Lung (tissue), 12 donors: ENCODE measurements around the gene HIGD2A. TPM values are rescaled to one million over a fixed set of nuclear protein-coding genes. Genes with fewer than 3 reads are reported as not detected.

Experiments
- ATAC-seq: fragments of 200-7000 bp; cut with Tn5 transposase; one replicate; pipeline ENCODE4 v1.9.1; 2020; ENCODE audit warnings: moderate number of reproducible peaks; ENCODE audit not compliant: insufficient read depth, low FRiP score
- DNase-seq, 3 donors: peaks; one replicate each; pipeline ENCODE4 v3.0.0-alpha.2; 2013 to 2017
- H3K27ac ChIP-seq, 2 donors: one replicate each; pipeline ENCODE4 v1.5.1; 2013; ENCODE audit warnings: mild to moderate bottlenecking in 2 of 2, moderate library complexity in 2 of 2, control low read depth in 1 of 2, inconsistent platforms in 1 of 2, low read depth in 1 of 2, low read length in 1 of 2
- H3K27me3 ChIP-seq, 3 donors: one replicate each; pipeline ENCODE4 v1.5.1; 2013; ENCODE audit warnings: low read length in 2 of 3; ENCODE audit not compliant: control insufficient read depth in 3 of 3, insufficient read depth in 3 of 3
- H3K36me3 ChIP-seq, 4 donors: one replicate each; pipeline ENCODE4 v1.5.1; 2013; ENCODE audit warnings: low read length in 4 of 4, mild to moderate bottlenecking in 1 of 4, moderate library complexity in 1 of 4; ENCODE audit not compliant: control insufficient read depth in 4 of 4, insufficient read depth in 4 of 4
- H3K4me1 ChIP-seq, 5 donors: one replicate each; pipeline ENCODE4 v1.5.1; 2013; ENCODE audit warnings: low read length in 5 of 5, mild to moderate bottlenecking in 2 of 5, moderate library complexity in 1 of 5; ENCODE audit not compliant: control insufficient read depth in 5 of 5, insufficient read depth in 5 of 5
- H3K4me3 ChIP-seq: one replicate; pipeline ENCODE4 v1.5.1; 2013; ENCODE audit warnings: mild to moderate bottlenecking, control low read depth, moderate library complexity
- H3K9ac ChIP-seq, 2 donors: one replicate each; pipeline ENCODE4 v1.5.1; 2013; ENCODE audit warnings: low read length in 2 of 2, control low read depth in 1 of 2; ENCODE audit not compliant: insufficient read depth in 1 of 2
- H3K9me3 ChIP-seq, 4 donors: one replicate each; pipeline ENCODE4 v1.5.1; 2013; ENCODE audit warnings: low read length in 3 of 4, mild to moderate bottlenecking in 1 of 4, moderate library complexity in 1 of 4; ENCODE audit not compliant: control insufficient read depth in 4 of 4, insufficient read depth in 3 of 4
- WGBS, 2 donors: extraction: QIAGEN DNeasy Blood & Tissue Kit; methylation state at CpG; one replicate each; pipeline ENCODE4 v1.1.7; 2013; 5-methylcytosine and 5-hydroxymethylcytosine counted together
- polyA plus RNA-seq, 2 donors: library from polyadenylated mRNA; stranded (reverse); fragments of 200-250 nt; gene quantifications; one replicate each; pipeline ENCODE4 v1.2.1, GENCODE V29; 2013
- total RNA-seq, 2 donors: library from RNA; depleted of rRNA in 1 of 2; stranded (reverse); fragments of >200 nt in 1 of 2; gene quantifications; one replicate each; pipeline ENCODE4 v1.2.1, GENCODE V29; 2014 to 2021
- TF ChIP-seq, protein P1 (sequence below): IDR thresholded peaks from 2 replicates; pipeline ENCODE4 v1.5.1; 2012; ENCODE audit warnings: mild to moderate bottlenecking; ENCODE audit errors: control extremely low read depth, extremely low read depth
- donor health status: control.
- donor health status: control.
- donor health status: Bipolar disorder and iron deficiency.
- donor health status: healthy.
- donor health status: DM: yes; HTN: yes; CAD: no.

The HIGD2A gene
- total and polyA plus RNA-seq, 4 donors, result 71.2 to 190 (median 108) TPM

DNA sequence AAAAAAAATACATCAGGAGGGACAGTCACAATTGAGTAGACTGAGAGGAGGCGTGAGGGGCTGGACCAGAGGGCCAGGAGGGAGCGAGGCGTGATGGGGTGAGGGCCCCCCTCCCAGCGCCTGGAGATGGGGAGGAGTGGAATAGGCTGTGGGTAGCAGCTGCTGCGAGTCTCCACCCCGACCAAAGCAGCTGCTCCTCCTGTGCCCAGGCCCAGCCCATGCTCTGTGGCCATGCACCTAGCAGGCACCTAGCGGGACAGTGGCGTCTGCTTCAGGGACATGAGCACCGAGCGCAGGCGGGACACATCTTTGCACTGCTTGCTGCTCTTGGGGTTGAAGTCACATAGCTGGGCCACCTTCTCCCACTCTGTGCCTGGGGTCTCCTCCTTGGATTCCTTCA, 4.0 kb downstream of the HIGD2A start:
- DNase-seq (no peak), ATAC-seq (no peak)
- no peaks in the 10 kb centered on the region for H3K9me3 ChIP-seq
- 95 to 97% methylated on average over 11 of the region's 11 CpGs for WGBS, 2 donors
- no peak overlapping the region for H3K9ac ChIP-seq
- H3K27me3 ChIP-seq, result no peaks in the 10 kb centered on the region
- peaks cover 0 to 24% (median 2%) of the 10 kb centered on the region in 5 donors for H3K4me1 ChIP-seq
- H3K4me3 ChIP-seq, result no peak overlapping the region
- H3K27ac ChIP-seq, result no peak overlapping the region
- peaks cover 8 to 43% (median 10%) of the 10 kb centered on the region in 4 donors for H3K36me3 ChIP-seq
- TF ChIP-seq, protein P1, sequence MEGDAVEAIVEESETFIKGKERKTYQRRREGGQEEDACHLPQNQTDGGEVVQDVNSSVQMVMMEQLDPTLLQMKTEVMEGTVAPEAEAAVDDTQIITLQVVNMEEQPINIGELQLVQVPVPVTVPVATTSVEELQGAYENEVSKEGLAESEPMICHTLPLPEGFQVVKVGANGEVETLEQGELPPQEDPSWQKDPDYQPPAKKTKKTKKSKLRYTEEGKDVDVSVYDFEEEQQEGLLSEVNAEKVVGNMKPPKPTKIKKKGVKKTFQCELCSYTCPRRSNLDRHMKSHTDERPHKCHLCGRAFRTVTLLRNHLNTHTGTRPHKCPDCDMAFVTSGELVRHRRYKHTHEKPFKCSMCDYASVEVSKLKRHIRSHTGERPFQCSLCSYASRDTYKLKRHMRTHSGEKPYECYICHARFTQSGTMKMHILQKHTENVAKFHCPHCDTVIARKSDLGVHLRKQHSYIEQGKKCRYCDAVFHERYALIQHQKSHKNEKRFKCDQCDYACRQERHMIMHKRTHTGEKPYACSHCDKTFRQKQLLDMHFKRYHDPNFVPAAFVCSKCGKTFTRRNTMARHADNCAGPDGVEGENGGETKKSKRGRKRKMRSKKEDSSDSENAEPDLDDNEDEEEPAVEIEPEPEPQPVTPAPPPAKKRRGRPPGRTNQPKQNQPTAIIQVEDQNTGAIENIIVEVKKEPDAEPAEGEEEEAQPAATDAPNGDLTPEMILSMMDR, result no peak

- TF ChIP-seq, protein P1, result no peak
- Histone ChIP-seq H3K36me3 (peaks cover 10 to 49% (median 11%) of the 10 kb centered on the region in 4 donors), H3K27me3 (no peaks in the 10 kb centered on the region), H3K4me1 (peaks cover 0 to 19% (median 0%) of the 10 kb centered on the region in 5 donors), H3K27ac (no peak overlapping the region), H3K4me3 (no peak overlapping the region), H3K9ac (no peak overlapping the region), H3K9me3 (no peaks in the 10 kb centered on the region)
- ATAC-seq, result no peak
- no peak for DNase-seq
- WGBS, 2 donors, result 95% methylated on average over 9 of the region's 9 CpGs
Observed at GRCh38 chr5:176394096-176394495, 5.5 kb downstream of the HIGD2A start.

DNA sequence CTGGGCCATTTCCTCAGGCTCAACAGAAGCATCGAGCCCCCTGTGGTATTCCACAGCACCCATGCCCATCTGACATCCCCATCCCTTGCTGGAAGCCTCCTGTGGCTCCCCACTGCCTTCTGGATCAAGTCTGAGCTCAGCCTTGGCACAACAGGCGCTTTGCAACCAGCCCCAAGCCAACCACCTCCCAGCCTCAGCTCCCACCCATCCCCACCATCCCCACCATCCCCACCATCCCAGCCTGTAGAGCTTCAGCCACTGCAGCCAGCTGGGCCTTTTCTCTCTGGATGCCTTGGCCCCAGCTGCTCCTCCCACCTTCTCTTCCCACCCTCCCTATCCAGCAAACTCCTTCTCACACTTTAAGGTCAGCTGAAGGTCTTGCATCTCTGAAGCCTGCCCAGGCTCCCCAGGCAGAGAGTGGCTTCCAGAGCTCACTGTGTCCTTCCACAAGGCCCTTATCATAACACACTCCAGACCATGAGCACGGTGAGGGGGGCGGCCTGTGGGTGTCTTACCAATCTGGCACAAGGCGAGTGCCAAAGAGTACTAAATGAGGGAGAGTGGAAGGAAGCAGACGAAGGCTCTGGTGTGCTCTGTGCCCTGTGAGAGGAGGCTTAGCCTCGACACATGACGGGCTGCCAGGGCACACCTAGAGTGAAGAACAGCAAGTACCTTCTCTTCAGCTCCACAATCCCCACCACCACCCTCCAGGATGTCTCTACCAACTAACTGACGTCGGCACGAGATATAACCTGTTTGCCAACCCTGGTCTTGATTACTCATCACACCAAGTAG, 6.5 kb downstream of the HIGD2A start:
- 81 to 82% methylated on average over 11 of the region's 11 CpGs for WGBS, 2 donors

More for the DNA sequence above, 6.5 kb downstream of the HIGD2A start:
- ATAC-seq (no peak), DNase-seq (peak; percentile 83 to 94 (median 92))
- no peak overlapping the region for H3K4me3 ChIP-seq
- peak overlapping the region in 1 of 2 donors; percentile 0 for H3K27ac ChIP-seq
- peaks cover 0 to 19% (median 0%) of the 10 kb centered on the region in 5 donors for H3K4me1 ChIP-seq
- H3K9me3 ChIP-seq, result no peaks in the 10 kb centered on the region
- H3K27me3 ChIP-seq, result no peaks in the 10 kb centered on the region
- H3K9ac ChIP-seq, result no peak overlapping the region
- peaks cover 11 to 49% (median 11%) of the 10 kb centered on the region in 4 donors for H3K36me3 ChIP-seq
- TF ChIP-seq, protein P1, result no peak
